GM23248 (cell line): ENCODE measurements around the gene CFAP90. TPM values are rescaled to one million over a fixed set of nuclear protein-coding genes. Genes with fewer than 3 reads are reported as not detected.
A peak's percentile ranks its signal among the peaks of the same experiment; 100 is the strongest.

Experiments
- DNase-seq: peaks from one replicate; pipeline ENCODE4 v3.0.0-alpha.2; 2015
- H2AFZ ChIP-seq: fragments of 200-600 bp; sonication (generic); 2 replicates; pipeline ENCODE4 v1.6.1; 2016; ENCODE audit warnings: antibody characterized with exemption
- H3F3A ChIP-seq: fragments of 200-600 bp; sonication (generic); 2 replicates; pipeline ENCODE4 v1.6.1; 2016; ENCODE audit warnings: mild to moderate bottlenecking, antibody characterized with exemption, mixed run types; ENCODE audit not compliant: insufficient read depth
- H3K27ac ChIP-seq: fragments of 200-600 bp; sonication (generic); 2 replicates; pipeline ENCODE4 v1.5.1; 2016; ENCODE audit warnings: mild to moderate bottlenecking
- H3K27me3 ChIP-seq: fragments of 200-600 bp; sonication (generic); replicated peaks from 2 replicates; pipeline ENCODE4 v1.6.1; 2016; ENCODE audit warnings: mild to moderate bottlenecking; ENCODE audit not compliant: insufficient read depth
- H3K36me3 ChIP-seq: fragments of 200-600 bp; sonication (generic); 2 replicates; pipeline ENCODE4 v1.6.1; 2016; ENCODE audit warnings: low read depth, mild to moderate bottlenecking
- H3K4me1 ChIP-seq: fragments of 200-600 bp; sonication (generic); 2 replicates; pipeline ENCODE4 v1.6.1; 2016; ENCODE audit warnings: mild to moderate bottlenecking; ENCODE audit not compliant: insufficient read depth
- H3K4me2 ChIP-seq: fragments of 200-600 bp; sonication (generic); one replicate; pipeline ENCODE4 v1.6.1; 2016; ENCODE audit warnings: mild to moderate bottlenecking; ENCODE audit not compliant: unreplicated experiment
- H3K4me3 ChIP-seq: fragments of 200-600 bp; sonication (generic); 2 replicates; pipeline ENCODE4 v1.5.1; 2016; ENCODE audit warnings: mild to moderate bottlenecking
- H3K79me2 ChIP-seq: fragments of 200-600 bp; sonication (generic); 2 replicates; pipeline ENCODE4 v1.6.1; 2016; ENCODE audit warnings: mild to moderate bottlenecking; ENCODE audit not compliant: insufficient read depth
- H3K9ac ChIP-seq: fragments of 200-600 bp; sonication (generic); 2 replicates; pipeline ENCODE4 v1.6.1; 2016; ENCODE audit warnings: mild to moderate bottlenecking
- H3K9me2 ChIP-seq: fragments of 200-600 bp; sonication (generic); 2 replicates; pipeline ENCODE4 v1.6.1; 2016; ENCODE audit warnings: mixed run types, mild to moderate bottlenecking, moderate library complexity; ENCODE audit not compliant: insufficient read depth
- H3K9me3 ChIP-seq: fragments of 200-600 bp; sonication (generic); one replicate; pipeline ENCODE4 v1.6.1; 2017; ENCODE audit warnings: low read depth
- H4K20me1 ChIP-seq: fragments of 200-600 bp; sonication (generic); 2 replicates; pipeline ENCODE4 v1.6.0; 2016; ENCODE audit not compliant: insufficient read depth
- EZH2 ChIP-seq: fragments of 200-600 bp; sonication (generic); IDR thresholded peaks from 2 replicates; pipeline ENCODE4 v1.6.1; 2018; ENCODE audit warnings: antibody characterized with exemption, mild to moderate bottlenecking; ENCODE audit not compliant: insufficient read depth, poor library complexity, severe bottlenecking
- EZH2phosphoT487 ChIP-seq: fragments of 200-600 bp; sonication (generic); IDR thresholded peaks from 2 replicates; pipeline ENCODE4 v1.6.1; 2018; ENCODE audit warnings: antibody characterized with exemption, moderate library complexity, mild to moderate bottlenecking, low read depth; ENCODE audit not compliant: insufficient read depth
- WGBS, 2 experiments: methylation state at CpG; one replicate each; pipeline ENCODE4 v1.1.6; 2015 to 2017; ENCODE audit warnings: low lambda C conversion rate in 2 of 2, low coverage in 1 of 2; ENCODE audit errors: missing lambda C conversion rate in 2 of 2; 5-methylcytosine and 5-hydroxymethylcytosine counted together
- in situ Hi-C: fragments of 300-500 bp; cut with MboI; formaldehyde crosslinking; loops from 2 replicates; pipeline ENCODE4 v1.15.0; 2020
- polyA plus RNA-seq: library from polyadenylated mRNA; unstranded; fragments of >200 nt; fragmentation: Nextera tagmentation; extraction: Ambion mirVana; gene quantifications from 2 replicates; pipeline ENCODE4 v1.2.1, GENCODE V29; 2016
- total RNA-seq: library from RNA; depleted of rRNA; stranded (reverse); fragments of >200 nt; shearing (Covaris generic); gene quantifications from 2 replicates; pipeline ENCODE4 v1.2.3, GENCODE V29; 2014

The CFAP90 gene
- total and polyA plus RNA-seq, 2 experiments from 2014 or later, result 0.19 to 0.32 TPM

DNA sequence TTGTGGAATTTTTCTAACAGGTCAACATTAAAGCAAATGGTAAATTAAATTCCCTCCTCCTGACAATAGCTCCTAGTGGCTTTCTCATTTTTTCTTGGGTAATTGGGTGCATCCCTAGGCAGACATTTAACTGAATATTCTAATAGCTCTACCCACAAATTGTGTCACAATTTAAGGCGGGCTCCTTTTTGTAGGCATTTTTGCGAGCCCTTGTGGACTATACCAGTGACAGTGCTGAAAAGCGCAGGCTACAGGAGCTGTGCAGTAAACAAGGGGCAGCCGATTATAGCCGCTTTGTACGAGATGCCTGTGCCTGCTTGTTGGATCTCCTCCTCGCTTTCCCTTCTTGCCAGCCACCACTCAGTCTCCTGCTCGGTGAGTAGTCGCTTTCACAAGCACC lies 38.0 kb upstream of the CFAP90 start:
- no peak overlapping the region for H3K9ac ChIP-seq
- no peaks in the 10 kb centered on the region for H3K4me1 ChIP-seq
- no peak overlapping the region for H3K4me2 ChIP-seq
- TF ChIP-seq EZH2 (no peak), EZH2phosphoT487 (no peak)
- no peaks in the 10 kb centered on the region for H3K9me3 ChIP-seq
- DNase-seq, result no peak
- 0 out of 2 replicates have a peak, but pooled peaks cover 8% of the 10 kb centered on the region for H3F3A ChIP-seq
- no peak overlapping the region for H3K4me3 ChIP-seq
- WGBS, 2 experiments, result 97 to 98% methylated on average over 9 of the region's 9 CpGs
- in situ Hi-C loops, result no loop called here
- peaks cover 40% of the 10 kb centered on the region for H3K36me3 ChIP-seq
- no peaks in the 10 kb centered on the region for H3K79me2 ChIP-seq
- no peaks in the 10 kb centered on the region for H4K20me1 ChIP-seq
- H2AFZ ChIP-seq, result no peak overlapping the region
- H3K27ac ChIP-seq, result no peak overlapping the region
- no peaks in the 10 kb centered on the region for H3K27me3 ChIP-seq
- H3K9me2 ChIP-seq, result no peaks in the 10 kb centered on the region

DNA sequence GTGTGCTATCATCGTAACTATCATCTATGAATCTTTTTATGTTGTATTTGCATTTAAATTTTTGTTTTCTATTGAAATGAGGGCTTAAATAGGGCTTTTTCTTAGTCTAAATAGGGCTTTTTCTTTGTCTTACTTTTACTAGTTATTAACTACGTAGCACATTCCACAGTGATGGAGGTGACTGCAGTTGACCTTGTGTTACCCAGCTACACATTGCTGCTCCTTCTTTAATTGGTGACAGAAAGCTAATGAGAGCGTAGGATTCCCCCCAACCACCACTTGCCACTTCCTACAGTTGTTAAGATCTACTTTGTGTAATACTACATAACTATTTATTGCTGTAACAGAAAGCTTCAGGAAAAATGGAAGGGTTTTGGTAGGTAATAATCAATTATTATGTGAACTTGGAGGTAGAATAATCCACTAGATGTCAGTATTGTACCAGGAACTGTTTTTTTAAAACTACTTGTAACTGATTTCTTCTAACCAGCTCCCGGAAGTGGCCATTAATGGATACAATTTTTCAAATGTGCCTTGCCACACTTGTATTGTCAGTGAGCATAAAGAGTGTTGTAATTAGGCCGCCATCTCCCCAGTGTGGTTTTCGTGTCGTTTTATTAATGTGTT lies 36.0 kb upstream of the CFAP90 start:
- no peak for TF ChIP-seq EZH2phosphoT487
- TF ChIP-seq EZH2, result no peak

DNA sequence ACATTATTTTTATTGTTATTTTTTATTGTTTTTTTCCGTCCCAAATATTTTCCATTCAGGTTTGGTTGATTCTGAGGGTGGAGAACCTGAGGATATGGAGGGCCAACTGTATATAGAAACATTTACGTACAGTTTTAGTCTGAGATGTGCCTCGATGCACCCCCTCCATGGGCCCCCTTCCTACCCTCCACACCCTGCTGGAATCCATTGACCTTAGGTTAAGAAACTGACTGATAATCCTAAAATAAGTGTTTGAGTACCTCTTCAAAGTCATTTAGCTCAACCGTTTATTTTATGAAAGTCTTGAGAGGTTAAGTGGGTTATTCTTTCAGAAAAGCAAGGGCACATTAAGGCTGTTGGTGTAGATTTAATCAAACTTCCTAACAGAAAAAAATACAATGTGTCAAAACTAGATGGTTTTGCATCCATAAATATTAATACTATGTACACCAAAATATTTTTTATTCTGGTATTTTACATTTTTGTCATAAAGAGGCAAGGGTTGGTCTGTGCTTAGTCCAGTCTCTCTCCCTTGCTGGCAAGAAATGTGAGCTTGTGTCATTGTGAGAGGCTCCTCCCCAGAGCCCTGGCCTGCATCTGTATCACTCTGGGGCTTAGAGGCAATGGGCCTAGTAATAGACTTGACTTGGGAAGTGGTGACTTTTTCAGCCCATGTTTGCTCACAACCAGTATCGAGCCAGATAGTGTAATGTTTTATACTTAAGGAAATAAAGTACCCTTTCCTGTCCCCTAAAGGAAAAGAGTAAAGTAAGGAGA lies 33.7 kb upstream of the CFAP90 start:
- Histone ChIP-seq H3K9me3 (no peaks in the 10 kb centered on the region), H3K36me3 (peaks cover 28% of the 10 kb centered on the region), H2AFZ (no peak overlapping the region), H3K79me2 (peaks cover 24% of the 10 kb centered on the region), H4K20me1 (no peaks in the 10 kb centered on the region), H3F3A (0 out of 2 replicates have a peak, but pooled peaks cover 8% of the 10 kb centered on the region), H3K4me3 (no peak overlapping the region), H3K4me1 (no peaks in the 10 kb centered on the region), H3K9me2 (no peaks in the 10 kb centered on the region), H3K9ac (no peak overlapping the region), H3K27me3 (no peaks in the 10 kb centered on the region), H3K4me2 (no peak overlapping the region), H3K27ac (no peak overlapping the region)
- no peak for TF ChIP-seq EZH2
- no peak for TF ChIP-seq EZH2phosphoT487
- WGBS, 2 experiments, result 76 to 80% methylated on average over 5 of the region's 5 CpGs
- in situ Hi-C loops, result no loop called here
- DNase-seq, result peak; percentile 28

More for the DNA sequence above, 36.0 kb upstream of the CFAP90 start:
- no peak overlapping the region for H3K9ac ChIP-seq
- no peaks in the 10 kb centered on the region for H3K27me3 ChIP-seq
- 70 to 74% methylated on average over 7 of the region's 7 CpGs for WGBS, 2 experiments
- no peaks in the 10 kb centered on the region for H3K9me3 ChIP-seq
- H3K4me1 ChIP-seq, result no peaks in the 10 kb centered on the region
- H3F3A ChIP-seq, result 0 out of 2 replicates have a peak, but pooled peaks cover 8% of the 10 kb centered on the region
- H3K4me3 ChIP-seq, result no peak overlapping the region
- H3K9me2 ChIP-seq, result no peaks in the 10 kb centered on the region
- H3K4me2 ChIP-seq, result no peak overlapping the region
- DNase-seq, result peak; percentile 65
- H4K20me1 ChIP-seq, result no peaks in the 10 kb centered on the region
- peaks cover 38% of the 10 kb centered on the region for H3K36me3 ChIP-seq
- in situ Hi-C loops, result no loop called here
- no peak overlapping the region for H2AFZ ChIP-seq
- no peak overlapping the region for H3K27ac ChIP-seq
- 0 out of 2 replicates have a peak, but pooled peaks cover 4% of the 10 kb centered on the region for H3K79me2 ChIP-seq

DNA sequence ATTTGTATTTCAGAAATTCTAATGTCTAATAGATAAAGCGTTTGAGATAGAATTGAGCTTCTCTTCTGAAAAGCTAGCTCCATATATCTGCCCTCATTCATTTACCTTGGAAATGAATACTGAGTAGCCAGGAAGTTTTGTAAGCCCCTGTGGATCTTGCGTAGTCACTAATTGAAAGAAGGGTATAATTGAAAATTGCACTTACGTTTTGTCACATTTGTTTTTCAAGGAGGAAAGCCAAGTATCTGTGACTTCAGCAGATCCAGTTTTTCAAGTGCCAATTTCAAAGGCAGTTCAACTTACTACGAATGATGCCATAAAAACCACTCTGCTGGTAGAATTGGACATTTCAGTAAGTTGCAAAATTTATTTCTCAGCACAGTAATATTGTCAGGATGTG lies 32.0 kb upstream of the CFAP90 start:
- Histone ChIP-seq H2AFZ (no peak overlapping the region), H3K36me3 (peaks cover 28% of the 10 kb centered on the region), H3K9ac (no peak overlapping the region), H3K4me1 (peaks cover 11% of the 10 kb centered on the region), H3K27ac (no peak overlapping the region), H4K20me1 (no peaks in the 10 kb centered on the region), H3K79me2 (peaks cover 29% of the 10 kb centered on the region), H3K9me3 (no peaks in the 10 kb centered on the region), H3K4me3 (no peak overlapping the region), H3F3A (peaks cover 20% of the 10 kb centered on the region), H3K9me2 (no peaks in the 10 kb centered on the region), H3K27me3 (no peaks in the 10 kb centered on the region), H3K4me2 (no peak overlapping the region)
- 73% methylated on average over 4 of the region's 4 CpGs for WGBS, 2 experiments
- TF ChIP-seq EZH2phosphoT487 (no peak), EZH2 (no peak)
- DNase-seq, result no peak
- in situ Hi-C loops, result no loop called here
